ENCODE results near the gene C19orf47.

C19orf47 gene

DNA sequence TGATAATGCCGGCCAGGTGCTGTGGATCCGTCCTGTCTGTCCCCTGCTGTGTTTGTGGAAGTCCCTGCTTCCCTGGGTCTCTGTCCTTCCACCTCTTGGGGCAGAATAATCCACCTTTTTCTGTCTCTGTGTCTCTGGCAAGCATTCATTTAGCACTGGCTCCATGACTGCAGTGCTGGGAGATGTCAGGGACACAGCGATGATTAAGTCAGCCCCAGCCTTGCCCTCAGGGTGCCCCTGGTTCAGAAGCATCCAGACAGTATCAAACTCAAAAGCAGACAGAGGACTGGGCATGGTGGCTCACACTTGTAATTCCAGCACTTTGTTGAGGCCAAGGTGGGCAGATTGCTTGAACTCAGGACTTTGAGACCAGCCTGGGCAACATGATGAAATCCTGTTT, 40.3 kb upstream of the C19orf47 start:
- DNase-seq (ENCODE audit: low spot score), result no peak
- in situ Hi-C loops (cut with MboI; ENCODE audit: low pct_unique_long_range_greater_than_20kb, low sequenced_read_pairs, unreplicated experiment), result no loop called here
- TF ChIP-seq CTCF (IDR thresholded peaks at IDR 0.05; ENCODE audit: extremely low read depth, insufficient read depth, missing control alignments), result no peak

DNA sequence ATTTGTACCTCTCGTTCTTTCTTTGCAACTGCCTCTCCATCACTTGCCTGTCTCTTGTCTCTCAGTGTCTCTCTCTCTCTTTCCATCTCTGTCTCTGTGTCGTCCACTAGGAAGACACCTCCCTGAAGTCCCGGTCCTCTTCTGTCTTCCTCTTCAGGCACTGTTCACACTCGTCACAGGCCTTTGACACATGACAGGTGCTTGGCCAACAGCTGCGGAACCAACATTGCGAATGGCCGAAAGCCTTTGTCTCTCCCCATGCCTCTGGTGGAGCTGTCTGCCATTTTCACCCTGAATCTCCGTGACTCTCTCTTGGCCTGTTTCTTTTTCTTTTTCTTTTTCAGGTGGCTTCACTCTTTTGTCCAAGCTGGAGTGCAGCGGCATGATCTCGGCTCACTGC, 39.0 kb upstream of the C19orf47 start:
- no peak for TF ChIP-seq CTCF (IDR thresholded peaks at IDR 0.05; ENCODE audit: extremely low read depth, insufficient read depth, missing control alignments)
- in situ Hi-C loops (cut with MboI; ENCODE audit: low pct_unique_long_range_greater_than_20kb, low sequenced_read_pairs, unreplicated experiment), result no loop called here
- no peak for DNase-seq (ENCODE audit: low spot score)

DNA sequence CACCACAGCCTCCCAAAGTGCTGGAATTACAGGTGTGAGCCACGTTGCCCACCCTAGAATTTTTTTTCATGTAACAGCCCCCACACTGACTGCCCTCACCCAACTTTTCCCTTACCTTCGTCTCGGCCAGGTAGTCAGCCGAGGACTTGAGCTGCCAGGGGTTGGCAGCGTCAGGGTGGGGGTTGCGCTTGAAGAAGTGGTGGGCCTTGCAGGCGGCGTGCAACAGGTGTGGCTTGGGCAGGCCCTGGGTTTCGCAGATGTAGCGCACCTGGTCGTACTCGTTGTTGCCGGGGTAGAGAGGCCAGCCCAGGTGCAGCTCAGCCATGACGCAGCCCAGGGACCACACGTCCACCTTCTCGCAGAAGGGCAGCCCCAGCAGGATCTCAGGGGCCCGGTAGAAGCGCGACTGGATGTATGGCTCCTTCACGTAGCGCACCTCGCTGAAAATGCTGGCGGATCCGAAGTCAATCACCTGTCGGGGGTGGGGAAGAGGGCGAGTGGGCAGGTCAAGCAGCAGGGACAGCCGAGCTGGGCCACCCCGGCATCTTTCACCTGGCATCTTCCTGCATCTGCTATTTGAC, 35.6 kb upstream of the C19orf47 start:
- TF ChIP-seq CTCF (IDR thresholded peaks at IDR 0.05; ENCODE audit: extremely low read depth, insufficient read depth, missing control alignments), result no peak
- in situ Hi-C loops (cut with MboI; ENCODE audit: low pct_unique_long_range_greater_than_20kb, low sequenced_read_pairs, unreplicated experiment), result no loop called here

GRCh38 chr19:40381321-40381720, 33.1 kb upstream of the C19orf47 start:
- in situ Hi-C loops (cut with MboI; ENCODE audit: low pct_unique_long_range_greater_than_20kb, low sequenced_read_pairs, unreplicated experiment), result no loop called here
- DNase-seq (ENCODE audit: low spot score), result no peak

More for the DNA sequence above, 35.6 kb upstream of the C19orf47 start:
- no peak for DNase-seq (ENCODE audit: low spot score)

DNA sequence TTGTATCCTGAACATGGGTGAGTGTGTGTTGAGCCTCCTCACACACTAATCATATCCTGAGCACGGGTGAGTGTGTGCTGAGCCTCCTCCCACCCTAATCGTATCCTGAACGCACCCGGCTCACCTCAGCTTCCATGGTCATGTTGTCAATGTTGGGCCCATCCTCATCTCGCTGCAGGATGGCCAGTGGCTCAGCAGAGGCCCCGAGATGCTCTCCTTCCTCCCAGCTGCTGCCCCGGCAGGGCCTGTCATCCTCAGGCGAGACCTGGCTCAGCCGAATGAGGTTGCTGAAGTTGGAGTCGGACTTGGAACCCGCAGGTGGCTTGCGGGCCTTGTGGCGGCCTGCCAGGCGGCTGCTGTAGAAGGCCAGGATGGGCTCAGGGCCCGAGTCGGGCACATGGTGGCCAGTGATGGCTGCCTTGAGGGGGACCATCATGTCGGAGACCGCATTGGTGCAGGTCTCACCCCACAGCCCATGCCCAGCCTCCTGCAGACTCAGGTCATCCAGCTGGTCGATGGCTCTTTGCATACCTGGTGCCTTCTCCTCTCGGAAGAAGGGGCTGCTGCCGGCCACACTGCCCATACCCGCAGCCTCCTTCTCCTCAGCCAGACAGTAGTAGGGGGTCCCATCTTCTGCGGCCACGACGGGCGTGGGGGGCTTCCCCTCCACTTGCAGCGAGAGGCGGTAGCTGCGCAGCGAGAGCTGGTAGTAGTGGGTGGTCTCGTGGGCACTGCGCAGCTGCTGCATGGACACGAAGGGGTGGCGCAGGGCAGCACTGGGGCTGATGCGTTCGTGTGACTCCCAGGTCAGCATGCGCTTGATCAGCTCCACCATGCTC, 32.2 kb upstream of the C19orf47 start:
- TF ChIP-seq CTCF (IDR thresholded peaks at IDR 0.05; ENCODE audit: extremely low read depth, insufficient read depth, missing control alignments), result no peak
- in situ Hi-C loops (cut with MboI; ENCODE audit: low pct_unique_long_range_greater_than_20kb, low sequenced_read_pairs, unreplicated experiment), result no loop called here
- no peak for DNase-seq (ENCODE audit: low spot score)

More at GRCh38 chr19:40381321-40381720, 33.1 kb upstream of the C19orf47 start:
- no peak for TF ChIP-seq CTCF (IDR thresholded peaks at IDR 0.05; ENCODE audit: extremely low read depth, insufficient read depth, missing control alignments)

DNA sequence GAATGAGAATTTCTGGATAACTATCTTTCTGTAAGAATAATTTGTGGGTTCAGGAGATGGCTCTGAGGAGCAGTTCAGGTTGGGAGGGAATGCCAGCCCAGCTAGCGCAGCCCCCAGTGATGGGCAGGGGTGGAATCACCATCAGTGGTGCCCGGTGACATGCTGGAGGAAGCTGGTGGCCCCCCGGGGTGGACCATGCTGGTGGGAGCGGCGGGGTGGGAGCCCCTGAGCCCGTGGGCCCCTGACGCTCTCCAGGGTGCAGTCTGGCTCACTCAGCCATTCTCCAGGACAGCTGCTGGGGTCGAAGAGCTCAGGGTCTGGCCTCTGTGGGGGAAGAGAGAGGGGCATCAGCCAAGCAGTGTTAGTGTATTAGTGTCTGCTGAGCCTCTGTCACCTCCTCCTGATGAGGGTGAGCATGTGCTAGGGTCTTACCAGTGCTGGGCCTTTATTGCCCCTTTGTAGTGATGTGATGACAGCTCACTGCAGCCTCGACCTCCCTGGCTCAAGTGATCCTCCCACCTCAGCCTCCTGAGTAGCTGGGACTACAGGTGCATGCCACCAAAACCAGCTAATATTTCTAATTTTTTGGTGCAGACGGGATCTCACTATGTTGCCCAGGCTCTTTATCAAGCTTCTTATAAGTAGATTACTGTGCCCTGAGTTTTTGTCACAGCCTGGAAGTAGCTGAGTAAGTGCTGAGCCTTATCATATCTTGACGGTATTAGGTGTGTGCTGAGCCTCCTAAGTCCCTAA, 31.4 kb upstream of the C19orf47 start:
- TF ChIP-seq CTCF (IDR thresholded peaks at IDR 0.05; ENCODE audit: extremely low read depth, insufficient read depth, missing control alignments), result no peak
- in situ Hi-C loops (cut with MboI; ENCODE audit: low pct_unique_long_range_greater_than_20kb, low sequenced_read_pairs, unreplicated experiment), result no loop called here
- no peak for DNase-seq (ENCODE audit: low spot score)

Data from GM13977 (cell line).